GM18507 (cell line): Measurements from ENCODE around the gene ADAMTS16.
A peak's percentile ranks its signal among the peaks of the same experiment; 100 is the strongest.

Experiments used
- DNase-seq: peaks from one replicate; pipeline ENCODE4 v3.0.0; 2011; ENCODE audit warnings: low read depth; ENCODE audit not compliant: insufficient read length; ENCODE audit errors: extremely low spot score
- FAIRE-seq: peaks from 2 replicates; lab custom pipeline; 2011; peaks lifted over from hg19 to GRCh38; lab: Jason Lieb, UNC

ADAMTS16 gene

GRCh38 chr5:5141625-5142525 lies 1.7 kb downstream of the ADAMTS16 start:
- DNase-seq, result no peak
- FAIRE-seq, result peak; percentile 55

- FAIRE-seq (no peak), DNase-seq (no peak)
These were observed 4.3 kb downstream of the ADAMTS16 start for GRCh38 chr5:5144441-5144840.

- FAIRE-seq (no peak), DNase-seq (no peak)
These were observed 5.8 kb downstream of the ADAMTS16 start for GRCh38 chr5:5145651-5146529.

- DNase-seq, result no peak
- no peak for FAIRE-seq
These were observed 6.5 kb downstream of the ADAMTS16 start for GRCh38 chr5:5146530-5147160.

GRCh38 chr5:5149154-5149553 lies 9.0 kb downstream of the ADAMTS16 start:
- DNase-seq (no peak), FAIRE-seq (no peak)

GRCh38 chr5:5150667-5151066 lies 10.5 kb downstream of the ADAMTS16 start:
- DNase-seq, result no peak
- FAIRE-seq, result no peak

GRCh38 chr5:5154733-5155132 lies 14.6 kb downstream of the ADAMTS16 start:
- DNase-seq (no peak), FAIRE-seq (no peak)

- no peak for DNase-seq
- no peak for FAIRE-seq
These were observed 15.5 kb downstream of the ADAMTS16 start for GRCh38 chr5:5155617-5156016.

GRCh38 chr5:5156471-5157082 lies 16.4 kb downstream of the ADAMTS16 start:
- no peak for DNase-seq
- no peak for FAIRE-seq

GRCh38 chr5:5158472-5158895 lies 18.4 kb downstream of the ADAMTS16 start:
- FAIRE-seq, result no peak
- DNase-seq, result no peak

GRCh38 chr5:5159282-5160103 lies 19.4 kb downstream of the ADAMTS16 start:
- FAIRE-seq (no peak), DNase-seq (no peak)

- no peak for DNase-seq
- no peak for FAIRE-seq
These were observed 24.0 kb downstream of the ADAMTS16 start for GRCh38 chr5:5164163-5164562.

- DNase-seq, result no peak
- no peak for FAIRE-seq
These were observed 25.4 kb downstream of the ADAMTS16 start for GRCh38 chr5:5165541-5166002.

GRCh38 chr5:5169466-5169865 lies 29.3 kb downstream of the ADAMTS16 start:
- no peak for DNase-seq
- FAIRE-seq, result no peak

GRCh38 chr5:5178136-5178535 lies 38.0 kb downstream of the ADAMTS16 start:
- DNase-seq (no peak), FAIRE-seq (no peak)

GRCh38 chr5:5178580-5178979 lies 38.5 kb downstream of the ADAMTS16 start:
- no peak for DNase-seq
- FAIRE-seq, result no peak

GRCh38 chr5:5179079-5179478 lies 38.9 kb downstream of the ADAMTS16 start:
- FAIRE-seq (no peak), DNase-seq (no peak)

GRCh38 chr5:5179597-5179996 lies 39.5 kb downstream of the ADAMTS16 start:
- FAIRE-seq (no peak), DNase-seq (no peak)
